Coronary artery (tissue), 2 donors: Measurements from ENCODE around the gene PDLIM4.

Experiments
- DNase-seq: peaks from one replicate; pipeline ENCODE4 v3.0.0-alpha.2; 2017; ENCODE audit warnings: low spot score
- H3K27ac ChIP-seq, 2 donors: fragments of 200-600 bp; sonication (generic); one replicate each; pipeline ENCODE4 v1.5.1; 2016 to 2019
- H3K4me3 ChIP-seq: fragments of 200-600 bp; sonication (generic); 2 replicates; pipeline ENCODE4 v1.5.1; 2016; ENCODE audit warnings: mild to moderate bottlenecking, moderate library complexity
- CTCF ChIP-seq: fragments of 200-600 bp; sonication (generic); IDR thresholded peaks from one replicate; pipeline ENCODE4 v1.5.1; 2019; ENCODE audit warnings: antibody characterized with exemption

Gene PDLIM4

GRCh38 chr5:132221781-132222648 is 35.5 kb upstream of the PDLIM4 start:
- Histone ChIP-seq H3K4me3 (peak overlapping the region; percentile 4), H3K27ac (peak overlapping the region; percentile 78 to 84)
- no peak for TF ChIP-seq CTCF
- peak; percentile 81 for DNase-seq

- TF ChIP-seq CTCF: no peak
- no peak for DNase-seq
- Histone ChIP-seq H3K27ac (peak overlapping the region; percentile 78 to 84), H3K4me3 (no peak overlapping the region)
These were observed 34.9 kb upstream of the PDLIM4 start for GRCh38 chr5:132222649-132223038.

GRCh38 chr5:132223861-132224260 is 33.6 kb upstream of the PDLIM4 start:
- DNase-seq: peak; percentile 67
- no peak for TF ChIP-seq CTCF
- H3K4me3 ChIP-seq: no peak overlapping the region
- H3K27ac ChIP-seq: peak overlapping the region; percentile 14 to 39

- no peak overlapping the region for H3K4me3 ChIP-seq
- DNase-seq: peak; percentile 55
- H3K27ac ChIP-seq: peak overlapping the region; percentile 14 to 39
- TF ChIP-seq CTCF: no peak
These were observed 32.8 kb upstream of the PDLIM4 start for GRCh38 chr5:132224716-132225115.

GRCh38 chr5:132225165-132226032 is 32.1 kb upstream of the PDLIM4 start:
- Histone ChIP-seq H3K27ac (peak overlapping the region; percentile 37 to 95), H3K4me3 (peak overlapping the region; percentile 91)
- DNase-seq: peak; percentile 83
- TF ChIP-seq CTCF: no peak

- TF ChIP-seq CTCF: no peak
- Histone ChIP-seq H3K4me3 (peak overlapping the region; percentile 91), H3K27ac (peak overlapping the region; percentile 72 to 95)
- no peak for DNase-seq
These were observed 30.8 kb upstream of the PDLIM4 start for GRCh38 chr5:132226516-132227234.
